Effector memory CD4-positive, alpha-beta T cell (primary cell): ENCODE data around the gene ITK.

Experiments
- DNase-seq, 3 donors: peaks; one replicate each; pipeline ENCODE4 v3.0.0-alpha.2; 2020
- H3K27ac ChIP-seq: 2 replicates; pipeline ENCODE4 v1.7.0; 2013; ENCODE audit warnings: mild to moderate bottlenecking, low read length, moderate library complexity; ENCODE audit not compliant: insufficient read depth, poor library complexity, severe bottlenecking
- H3K27me3 ChIP-seq: replicated peaks from 2 replicates; pipeline ENCODE4 v1.7.0; 2013; ENCODE audit warnings: mild to moderate bottlenecking, low read length; ENCODE audit not compliant: insufficient read depth, control insufficient read depth, poor library complexity, severe bottlenecking
- H3K36me3 ChIP-seq: 2 replicates; pipeline ENCODE4 v1.7.0; 2013; ENCODE audit warnings: mild to moderate bottlenecking, low read length, moderate library complexity; ENCODE audit not compliant: control insufficient read depth, insufficient read depth
- H3K4me1 ChIP-seq: 2 replicates; pipeline ENCODE4 v1.7.0; 2013; ENCODE audit warnings: low read length, mild to moderate bottlenecking; ENCODE audit not compliant: control insufficient read depth, insufficient read depth, poor library complexity, severe bottlenecking
- H3K4me3 ChIP-seq: 2 replicates; pipeline ENCODE4 v1.7.0; 2013; ENCODE audit warnings: low read length, low read depth, mild to moderate bottlenecking; ENCODE audit not compliant: insufficient read depth, poor library complexity, severe bottlenecking
- H3K9me3 ChIP-seq: 2 replicates; pipeline ENCODE4 v1.7.0; 2013; ENCODE audit warnings: mild to moderate bottlenecking, low read length, moderate library complexity; ENCODE audit not compliant: control insufficient read depth

ITK gene

DNA sequence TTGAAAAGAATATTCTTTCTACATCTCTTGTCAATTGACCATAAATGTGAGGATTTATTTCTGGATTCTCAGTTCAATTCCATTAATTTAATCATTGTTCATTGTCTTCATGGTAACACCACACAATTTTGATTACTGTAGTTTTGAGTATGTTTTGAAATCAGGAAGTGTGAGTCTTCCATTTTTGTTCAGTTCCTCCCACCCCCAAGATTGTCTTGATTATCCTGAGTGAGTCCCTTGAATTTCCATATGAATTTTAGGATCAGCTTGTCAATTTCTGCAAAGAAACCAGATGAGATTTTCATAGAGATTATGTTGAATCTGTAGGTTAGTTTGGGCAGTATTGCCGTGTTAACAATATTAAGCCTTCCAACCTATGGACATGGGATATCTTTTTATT lies 94.8 kb downstream of the ITK start:
- no peak for DNase-seq
- Histone ChIP-seq H3K4me3 (no peak overlapping the region), H3K27me3 (no peaks in the 10 kb centered on the region), H3K4me1 (peaks cover 44% of the 10 kb centered on the region), H3K9me3 (no peaks in the 10 kb centered on the region), H3K36me3 (no peaks in the 10 kb centered on the region), H3K27ac (no peak overlapping the region)

DNA sequence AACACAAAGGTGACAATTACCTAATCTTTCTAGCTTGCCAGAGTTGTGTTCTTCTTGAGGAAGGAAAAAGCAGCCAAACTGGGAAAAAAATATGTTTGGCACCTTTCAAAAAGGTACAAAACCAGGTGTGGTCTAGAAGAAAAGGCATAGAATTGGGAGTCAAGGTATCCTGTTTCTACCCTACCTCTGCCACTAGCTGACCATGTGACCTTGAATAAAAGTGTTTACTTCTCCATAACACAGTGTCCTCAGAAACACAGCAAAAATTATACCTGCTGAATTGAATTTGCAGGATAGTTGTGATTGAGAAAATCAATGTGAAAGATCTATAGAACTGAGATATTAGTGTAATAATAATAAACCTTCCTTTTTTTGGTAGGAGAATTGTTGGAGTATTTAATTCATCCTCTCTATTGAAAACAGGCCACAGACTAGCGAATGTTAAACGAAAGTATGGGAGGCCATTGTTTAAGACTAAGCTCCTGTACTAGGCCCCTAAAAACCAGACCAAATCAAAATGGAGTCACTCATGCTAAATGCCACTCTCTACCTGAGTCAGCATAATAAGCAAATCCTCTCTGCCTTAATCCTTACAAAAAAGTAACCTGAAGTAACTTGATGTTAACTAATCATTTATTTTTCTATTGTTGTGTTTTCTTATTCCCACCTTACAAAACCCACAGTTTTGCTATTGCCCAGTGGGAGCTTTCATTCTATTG lies 97.8 kb downstream of the ITK start:
- H3K4me1 ChIP-seq, result peaks cover 27% of the 10 kb centered on the region
- H3K36me3 ChIP-seq, result no peaks in the 10 kb centered on the region
- DNase-seq, result no peak
- H3K27ac ChIP-seq, result no peak overlapping the region
- no peaks in the 10 kb centered on the region for H3K27me3 ChIP-seq
- no peaks in the 10 kb centered on the region for H3K9me3 ChIP-seq
- H3K4me3 ChIP-seq, result no peak overlapping the region

DNA sequence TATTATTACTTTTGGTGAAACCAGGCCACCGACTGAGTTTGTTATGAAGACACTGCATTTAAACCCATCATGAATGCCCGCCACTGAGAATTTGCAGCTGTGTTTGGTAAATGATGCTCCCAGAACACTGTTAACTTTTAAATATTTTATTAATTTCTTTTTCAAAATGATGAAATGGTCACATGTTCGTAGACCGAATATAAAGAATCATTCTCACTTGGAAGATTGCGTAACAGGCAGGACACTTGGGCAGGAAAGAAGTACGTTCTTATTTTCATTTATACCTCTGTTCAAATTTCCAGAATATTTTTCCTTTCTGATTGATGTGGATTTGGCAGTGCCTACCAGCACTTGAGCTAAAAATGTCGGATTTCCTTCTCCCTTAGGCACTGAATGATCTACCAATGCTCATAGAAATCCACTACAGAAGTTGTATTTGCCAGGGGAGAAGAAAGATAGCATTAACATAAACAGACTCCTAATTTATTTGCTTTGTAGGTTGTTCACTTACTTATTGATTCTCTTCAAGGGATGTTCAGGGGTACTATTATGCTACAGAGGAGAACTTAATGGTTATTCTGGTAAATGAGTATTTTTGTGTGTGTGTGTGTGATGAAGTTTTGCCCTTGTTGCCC lies 99.1 kb downstream of the ITK start:
- H3K36me3 ChIP-seq, result peaks cover 3% of the 10 kb centered on the region
- H3K27ac ChIP-seq, result no peak overlapping the region
- H3K4me1 ChIP-seq, result peaks cover 27% of the 10 kb centered on the region
- no peaks in the 10 kb centered on the region for H3K27me3 ChIP-seq
- no peak overlapping the region for H3K4me3 ChIP-seq
- no peak for DNase-seq
- H3K9me3 ChIP-seq, result no peaks in the 10 kb centered on the region

DNA sequence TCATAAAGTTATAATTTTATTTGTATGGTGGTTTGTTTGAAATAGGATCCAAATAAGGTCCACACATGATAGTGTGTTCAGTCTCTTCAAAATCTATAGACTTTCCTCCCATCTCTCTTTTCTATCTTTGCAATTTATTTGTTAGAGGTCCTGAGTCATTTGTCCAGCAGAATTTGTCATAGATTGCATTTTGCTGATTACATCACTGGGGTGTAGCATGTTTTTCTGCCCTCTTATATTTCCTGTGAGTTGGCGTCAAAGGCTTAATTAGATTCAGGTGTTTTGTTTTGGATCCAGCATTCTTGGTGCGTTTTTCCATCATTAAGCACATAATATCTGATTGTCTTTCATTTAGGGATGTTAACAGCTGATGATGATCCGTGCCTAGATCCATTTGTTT lies 100.3 kb downstream of the ITK start:
- Histone ChIP-seq H3K4me1 (peaks cover 27% of the 10 kb centered on the region), H3K9me3 (no peaks in the 10 kb centered on the region), H3K4me3 (no peak overlapping the region), H3K27ac (no peak overlapping the region), H3K36me3 (peaks cover 12% of the 10 kb centered on the region), H3K27me3 (no peaks in the 10 kb centered on the region)
- DNase-seq, result no peak

DNA sequence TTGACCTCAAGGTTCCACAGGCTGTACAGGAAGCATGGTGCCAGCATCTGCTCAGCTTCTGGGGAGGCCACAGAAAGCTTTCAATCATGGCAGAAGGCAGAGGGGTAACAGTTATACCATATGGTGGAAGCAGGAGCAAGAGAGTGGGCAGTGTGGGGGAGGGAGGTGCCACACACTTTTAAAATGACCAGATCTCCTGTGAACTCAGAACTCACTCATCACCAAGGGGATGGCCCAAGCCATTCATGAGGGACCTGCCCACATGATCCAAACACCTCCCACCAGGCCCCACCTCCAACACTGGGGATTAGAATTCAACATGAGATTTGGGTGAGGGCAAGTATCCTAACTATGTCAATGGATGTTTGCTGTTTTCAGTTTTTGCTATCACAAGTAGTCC lies 101.5 kb downstream of the ITK start:
- Histone ChIP-seq H3K36me3 (peaks cover 19% of the 10 kb centered on the region), H3K27me3 (no peaks in the 10 kb centered on the region), H3K4me1 (peaks cover 23% of the 10 kb centered on the region), H3K9me3 (no peaks in the 10 kb centered on the region), H3K4me3 (no peak overlapping the region), H3K27ac (peak overlapping the region; percentile 18)
- DNase-seq, result no peak

DNA sequence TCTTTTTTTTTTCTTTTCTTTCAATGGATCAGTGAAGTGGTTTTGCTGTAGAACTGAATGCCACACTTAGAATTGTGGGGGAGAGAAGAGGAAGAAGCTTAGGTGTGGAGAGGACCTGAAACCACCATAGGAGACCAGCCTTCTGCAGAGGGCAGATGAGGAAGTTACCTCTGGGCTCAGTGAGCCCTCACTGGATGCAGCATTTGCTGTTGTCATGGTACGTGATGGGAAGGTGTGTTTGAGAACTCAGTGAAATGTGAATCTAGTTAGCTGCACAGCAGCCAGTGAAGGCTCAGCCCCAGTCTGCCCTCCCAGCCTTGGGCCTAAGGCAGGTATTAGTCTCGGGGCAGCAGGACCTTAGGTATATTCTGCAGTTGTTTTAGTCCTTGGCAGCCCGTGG lies 102.8 kb downstream of the ITK start:
- no peak overlapping the region for H3K4me3 ChIP-seq
- no peaks in the 10 kb centered on the region for H3K27me3 ChIP-seq
- no peaks in the 10 kb centered on the region for H3K9me3 ChIP-seq
- peak overlapping the region; percentile 29 for H3K27ac ChIP-seq
- peaks cover 32% of the 10 kb centered on the region for H3K36me3 ChIP-seq
- peaks cover 26% of the 10 kb centered on the region for H3K4me1 ChIP-seq
- DNase-seq, result no peak

DNA sequence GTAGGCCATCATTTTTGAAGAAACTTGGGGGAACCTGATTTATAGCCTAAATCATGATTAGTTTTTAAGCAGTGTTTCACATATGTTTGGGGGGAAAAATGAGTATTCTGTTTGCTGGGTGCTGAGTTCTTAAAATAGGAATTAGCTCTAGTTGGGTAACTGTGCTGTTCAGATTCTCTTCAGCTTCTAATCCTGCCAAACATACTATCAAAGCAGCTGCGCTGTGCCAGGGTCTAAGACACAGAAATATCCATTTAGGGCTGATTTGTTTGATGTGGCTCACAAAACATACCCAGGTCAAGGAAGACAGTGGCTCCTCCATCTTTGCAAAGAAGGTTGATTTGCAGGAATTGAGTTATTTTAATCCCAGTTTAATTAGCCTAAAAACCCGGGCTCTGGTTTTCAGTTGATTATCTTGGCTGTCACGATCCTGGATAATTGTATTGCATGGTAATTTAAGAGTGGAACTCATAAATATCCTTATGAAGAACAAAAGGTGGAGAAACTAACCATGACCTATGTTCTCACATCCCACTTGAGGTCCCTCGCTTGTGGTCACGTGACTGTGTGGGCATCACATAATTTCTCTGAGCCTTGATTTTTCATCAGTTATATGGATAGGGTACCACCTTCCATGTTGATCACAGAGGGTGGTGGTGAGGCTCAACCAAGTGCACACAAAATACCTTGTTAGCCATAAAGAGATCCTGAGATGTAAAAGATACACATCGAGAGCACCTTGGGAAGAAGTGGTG lies 104.0 kb downstream of the ITK start:
- no peak overlapping the region for H3K27ac ChIP-seq

DNA sequence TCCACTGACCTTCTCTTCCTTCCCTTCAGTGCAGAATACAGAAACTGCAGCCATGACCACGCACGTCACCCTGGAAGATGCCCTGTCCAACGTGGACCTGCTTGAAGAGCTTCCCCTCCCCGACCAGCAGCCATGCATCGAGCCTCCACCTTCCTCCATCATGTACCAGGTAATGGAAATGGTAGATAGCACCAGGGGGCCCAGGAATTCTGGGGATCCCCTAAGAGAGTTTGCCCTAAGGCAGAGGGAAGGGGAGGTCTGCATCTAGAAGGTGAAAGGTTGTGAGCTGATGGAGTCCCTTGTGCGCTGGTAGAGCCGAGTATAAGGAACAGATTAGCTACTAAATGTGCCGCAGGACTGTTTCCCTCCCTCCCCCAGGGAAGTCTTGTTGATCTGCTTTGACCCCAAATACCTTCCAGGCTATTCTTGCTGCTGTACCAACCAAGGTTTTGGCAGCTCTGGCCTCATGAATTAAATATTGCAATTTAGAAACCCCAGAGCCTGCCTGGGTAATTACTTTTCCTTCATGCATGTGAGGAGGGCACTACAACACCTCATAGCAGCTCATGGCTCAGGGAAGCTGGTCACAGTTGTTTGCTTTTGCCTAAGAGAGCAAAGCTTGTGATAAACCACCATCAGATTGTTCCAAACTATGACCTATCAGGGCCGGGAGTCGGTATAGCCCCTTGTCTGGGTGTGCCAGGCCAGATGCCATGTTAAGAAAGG lies 104.8 kb downstream of the ITK start:
- Histone ChIP-seq H3K27ac (no peak overlapping the region), H3K36me3 (peaks cover 48% of the 10 kb centered on the region), H3K4me1 (peaks cover 28% of the 10 kb centered on the region), H3K4me3 (no peak overlapping the region), H3K27me3 (no peaks in the 10 kb centered on the region), H3K9me3 (no peaks in the 10 kb centered on the region)
- no peak for DNase-seq

More for the DNA sequence above, 104.0 kb downstream of the ITK start:
- no peak for DNase-seq
- H3K27me3 ChIP-seq, result no peaks in the 10 kb centered on the region
- H3K36me3 ChIP-seq, result peaks cover 39% of the 10 kb centered on the region
- no peaks in the 10 kb centered on the region for H3K9me3 ChIP-seq
- H3K4me3 ChIP-seq, result no peak overlapping the region
- H3K4me1 ChIP-seq, result peaks cover 31% of the 10 kb centered on the region

DNA sequence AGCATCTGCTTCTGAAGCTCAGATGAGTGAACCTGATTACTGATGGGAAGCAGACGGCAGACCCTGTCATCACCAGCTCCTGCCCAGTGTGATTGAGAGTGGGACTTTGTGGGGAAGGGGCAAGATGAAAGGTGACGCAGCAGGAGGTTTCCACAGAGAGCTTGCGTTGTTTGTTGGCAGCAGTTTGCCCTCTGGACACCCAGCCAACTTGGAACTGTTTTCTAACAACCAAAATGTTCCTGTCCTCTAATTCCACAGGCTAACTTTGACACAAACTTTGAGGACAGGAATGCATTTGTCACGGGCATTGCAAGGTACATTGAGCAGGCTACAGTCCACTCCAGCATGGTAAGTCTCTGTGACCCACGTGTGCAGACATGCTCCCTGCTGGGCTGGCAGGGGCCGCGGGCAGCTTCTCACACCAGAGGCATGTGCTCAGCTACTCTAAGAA lies 106.1 kb downstream of the ITK start:
- H3K27ac ChIP-seq, result no peak overlapping the region
- no peaks in the 10 kb centered on the region for H3K9me3 ChIP-seq
- H3K27me3 ChIP-seq, result no peaks in the 10 kb centered on the region
- no peak overlapping the region for H3K4me3 ChIP-seq
- DNase-seq, result no peak
- H3K36me3 ChIP-seq, result peaks cover 59% of the 10 kb centered on the region
- H3K4me1 ChIP-seq, result peaks cover 28% of the 10 kb centered on the region
